Mononuclear cell (primary cell): ENCODE measurements around the gene KRTAP4-7. TPM values are rescaled to one million over a fixed set of nuclear protein-coding genes. Genes with fewer than 3 reads are reported as not detected.
"Not testable (repeated sequence)": the region's sequence is repeated elsewhere in the genome, so short reads cannot be mapped to it uniquely, and the experiment has no call there.

ENCODE experiments used
- H3K27me3 ChIP-seq: 2 replicates; pipeline ENCODE4 v1.6.0; 2011; ENCODE audit warnings: low read length, control low read depth; ENCODE audit not compliant: insufficient read depth
- H3K4me1 ChIP-seq: 2 replicates; pipeline ENCODE4 v1.5.1; 2011; ENCODE audit warnings: mild to moderate bottlenecking, low read length, control low read depth; ENCODE audit not compliant: insufficient read depth
- H3K4me3 ChIP-seq: 2 replicates; pipeline ENCODE4 v1.5.1; 2011; ENCODE audit warnings: mild to moderate bottlenecking, low read length, moderate library complexity
- H3K9me3 ChIP-seq: 2 replicates; pipeline ENCODE4 v1.5.1; 2011; ENCODE audit warnings: low read depth, mild to moderate bottlenecking, control low read depth, low read length
- total RNA-seq: library from RNA; depleted of rRNA; stranded (reverse); fragments of >200 nt; gene quantifications from one replicate; pipeline ENCODE4 v1.2.3, GENCODE V29; 2012

KRTAP4-7 gene
- total RNA-seq, 1 donor: not detected

- H3K4me3 ChIP-seq, H3K9me3 ChIP-seq, H3K4me1 ChIP-seq: not testable (repeated sequence)
- peaks cover 30% of the 10 kb centered on the region for H3K27me3 ChIP-seq
Observed at GRCh38 chr17:41059276-41060051, 24.5 kb upstream of the KRTAP4-7 start.

- no peaks in the 10 kb centered on the region for H3K9me3 ChIP-seq
- H3K4me1 ChIP-seq: no peaks in the 10 kb centered on the region
- peaks cover 30% of the 10 kb centered on the region for H3K27me3 ChIP-seq
- no peak within 1 kb of the TSS for H3K4me3 ChIP-seq
Observed at GRCh38 chr17:41060052-41060604, 23.8 kb upstream of the KRTAP4-7 start, which contains the start of gene KRTAP2-3. KRTAP2-3 (minus strand) TSS chr17:41060114; CDS start chr17:41060050, 64 bp downstream.

- Histone ChIP-seq H3K4me3 (no peak overlapping the region), H3K27me3 (peaks cover 30% of the 10 kb centered on the region), H3K4me1 (no peaks in the 10 kb centered on the region), H3K9me3 (no peaks in the 10 kb centered on the region)
Observed at GRCh38 chr17:41061964-41062363, 22.0 kb upstream of the KRTAP4-7 start.

GRCh38 chr17:41063449-41063848 is 20.5 kb upstream of the KRTAP4-7 start:
- H3K9me3 ChIP-seq: no peaks in the 10 kb centered on the region
- peaks cover 25% of the 10 kb centered on the region for H3K27me3 ChIP-seq
- no peaks in the 10 kb centered on the region for H3K4me1 ChIP-seq
- no peak overlapping the region for H3K4me3 ChIP-seq

GRCh38 chr17:41064301-41064700 is 19.6 kb upstream of the KRTAP4-7 start:
- Histone ChIP-seq H3K4me1 (no peaks in the 10 kb centered on the region), H3K9me3 (no peaks in the 10 kb centered on the region), H3K4me3 (no peak overlapping the region), H3K27me3 (peaks cover 22% of the 10 kb centered on the region)

- H3K9me3 ChIP-seq, H3K4me3 ChIP-seq, H3K4me1 ChIP-seq: not testable (repeated sequence)
- H3K27me3 ChIP-seq: peaks cover 20% of the 10 kb centered on the region
Observed at GRCh38 chr17:41065016-41065689, 18.8 kb upstream of the KRTAP4-7 start.

DNA sequence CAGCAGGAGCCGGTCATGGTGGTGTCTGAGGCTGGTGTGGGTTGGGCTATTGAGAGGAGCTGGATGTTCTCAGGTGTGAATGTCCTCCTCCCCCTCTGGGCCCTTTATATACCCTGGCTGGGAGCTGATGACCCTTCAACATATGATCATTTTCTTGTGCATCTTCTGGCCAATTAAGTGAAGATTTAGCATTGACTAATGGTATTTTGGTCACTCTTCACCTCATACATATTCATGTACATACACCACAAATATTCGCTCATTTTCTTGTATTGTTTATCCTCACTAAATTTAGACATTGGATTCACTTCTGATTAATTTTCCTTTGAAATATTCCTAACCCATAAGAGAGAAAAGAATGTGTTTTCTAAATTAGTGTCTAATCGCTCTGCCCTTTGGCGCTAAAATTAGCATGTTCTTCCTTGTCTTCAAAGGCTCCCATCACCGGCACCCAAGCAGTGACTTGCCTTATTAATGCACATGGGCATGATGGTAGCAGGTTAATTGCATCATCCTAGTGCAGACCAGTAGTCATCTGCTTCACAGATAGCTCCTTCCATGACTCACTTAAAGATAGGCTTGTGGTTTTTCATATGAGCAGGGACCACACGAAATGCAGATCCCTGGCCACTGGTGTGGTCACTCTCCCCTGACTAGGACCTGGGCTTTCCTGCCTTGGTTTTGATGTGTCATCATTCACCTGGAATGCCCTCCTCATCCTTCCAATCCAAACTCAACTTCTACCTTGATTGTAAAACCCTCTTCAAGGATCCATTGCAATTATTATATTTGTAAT is 17.9 kb upstream of the KRTAP4-7 start, which contains the start of gene KRTAP2-4:
Gene KRTAP2-4, minus strand, starts transcription at position 51 of the 796 bp plus-strand sequence. Its CDS starts 34 bp downstream, at position 17.
- H3K4me1 ChIP-seq: no peaks in the 10 kb centered on the region
- no peaks in the 10 kb centered on the region for H3K9me3 ChIP-seq
- no peak within 1 kb of the TSS for H3K4me3 ChIP-seq
- H3K27me3 ChIP-seq: peaks cover 15% of the 10 kb centered on the region

DNA sequence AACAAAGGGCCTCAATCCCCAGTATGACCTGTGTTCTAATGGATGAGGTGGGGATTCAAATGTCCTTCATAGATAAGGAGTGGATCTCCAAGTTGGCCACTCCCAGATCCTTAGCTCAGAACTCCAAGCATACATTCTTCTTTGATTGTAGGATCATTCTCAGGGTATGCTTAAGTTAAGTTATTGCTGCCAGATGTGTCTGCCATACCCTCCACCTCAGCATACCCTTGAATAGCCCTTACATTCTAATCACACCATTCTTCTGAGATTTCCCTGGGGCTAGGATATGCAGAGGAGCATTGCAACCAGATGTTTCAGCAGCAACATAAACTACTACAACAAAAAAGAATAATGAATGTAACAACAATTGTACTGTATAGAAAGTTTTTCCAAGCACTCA is 16.7 kb upstream of the KRTAP4-7 start:
- no peaks in the 10 kb centered on the region for H3K4me1 ChIP-seq
- H3K9me3 ChIP-seq: no peaks in the 10 kb centered on the region
- H3K4me3 ChIP-seq: no peak overlapping the region
- peaks cover 7% of the 10 kb centered on the region for H3K27me3 ChIP-seq

GRCh38 chr17:41069031-41069430 is 14.9 kb upstream of the KRTAP4-7 start:
- H3K27me3 ChIP-seq: no peaks in the 10 kb centered on the region
- H3K4me1 ChIP-seq: no peaks in the 10 kb centered on the region
- no peak overlapping the region for H3K4me3 ChIP-seq
- H3K9me3 ChIP-seq: no peaks in the 10 kb centered on the region

- no peaks in the 10 kb centered on the region for H3K9me3 ChIP-seq
- no peaks in the 10 kb centered on the region for H3K27me3 ChIP-seq
- no peaks in the 10 kb centered on the region for H3K4me1 ChIP-seq
- H3K4me3 ChIP-seq: no peak overlapping the region
Observed at GRCh38 chr17:41071606-41072360, 12.2 kb upstream of the KRTAP4-7 start.

GRCh38 chr17:41073676-41074075 is 10.3 kb upstream of the KRTAP4-7 start:
- Histone ChIP-seq H3K27me3 (peaks cover 3% of the 10 kb centered on the region), H3K9me3 (no peaks in the 10 kb centered on the region), H3K4me1 (no peaks in the 10 kb centered on the region), H3K4me3 (no peak overlapping the region)

- no peak overlapping the region for H3K4me3 ChIP-seq
- H3K4me1 ChIP-seq: no peaks in the 10 kb centered on the region
- no peaks in the 10 kb centered on the region for H3K9me3 ChIP-seq
- peaks cover 3% of the 10 kb centered on the region for H3K27me3 ChIP-seq
Observed at GRCh38 chr17:41076788-41077187, 7.2 kb upstream of the KRTAP4-7 start.

DNA sequence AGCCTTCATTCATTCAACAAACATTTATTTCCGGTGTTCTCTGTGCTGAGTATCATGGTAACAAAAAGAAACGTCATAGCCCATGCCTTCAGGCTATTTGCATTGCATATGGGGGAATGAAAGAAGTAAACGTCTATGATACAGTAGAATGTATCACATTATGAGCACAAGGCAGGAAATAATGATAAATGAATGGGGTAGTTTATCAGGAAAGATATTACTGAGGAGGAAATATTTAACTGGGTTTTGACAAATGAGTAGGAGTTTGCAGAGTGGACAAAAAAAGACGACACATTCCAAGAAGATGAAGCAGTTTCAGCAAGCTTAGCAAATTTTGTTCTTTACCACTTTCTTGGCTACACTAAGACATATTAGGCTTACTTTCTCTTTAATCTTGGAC is 1.3 kb upstream of the KRTAP4-7 start:
- H3K4me3 ChIP-seq: no peak overlapping the region
- H3K27me3 ChIP-seq: no peaks in the 10 kb centered on the region
- H3K9me3 ChIP-seq: no peaks in the 10 kb centered on the region
- no peaks in the 10 kb centered on the region for H3K4me1 ChIP-seq

DNA sequence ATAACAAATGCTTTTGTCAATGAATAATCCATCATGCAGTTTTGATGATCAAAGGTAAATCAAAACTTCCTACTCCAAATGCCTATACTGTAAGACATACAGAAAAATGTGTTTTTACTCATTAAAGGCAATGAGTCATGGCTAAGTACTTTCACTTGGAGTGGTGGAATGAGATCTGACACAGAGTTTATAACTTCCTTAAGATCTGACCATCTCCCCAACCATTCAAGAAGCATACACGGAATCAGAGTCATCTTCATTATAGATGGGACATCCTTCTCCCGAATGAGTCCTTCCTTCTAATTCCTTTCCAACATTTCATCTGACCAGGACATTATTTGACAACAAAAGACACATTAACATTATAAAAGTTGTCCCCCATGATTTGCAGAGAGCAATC is 523 bp upstream of the KRTAP4-7 start:
- H3K4me1 ChIP-seq, H3K27me3 ChIP-seq, H3K9me3 ChIP-seq, H3K4me3 ChIP-seq: not testable (repeated sequence)
